Lower lobe of right lung (tissue), 2 donors: ENCODE measurements around the gene ZNF358. TPM values are rescaled to one million over a fixed set of nuclear protein-coding genes. Genes with fewer than 3 reads are reported as not detected.
"Not testable (repeated sequence)": the region's sequence is repeated elsewhere in the genome, so short reads cannot be mapped to it uniquely, and the experiment has no call there.

ENCODE experiments used
- ATAC-seq, 2 donors: fragments of 200-7000 bp; cut with Tn5 transposase; one replicate each; pipeline ENCODE4 v1.9.1; 2020 to 2022; ENCODE audit warnings: mild to moderate bottlenecking in 2 of 2, moderate library complexity in 2 of 2
- DNase-seq: peaks from one replicate; pipeline ENCODE4 v3.0.0-alpha.2; 2020
- H3K27ac ChIP-seq: fragments of 200-600 bp; one replicate; pipeline ENCODE4 v1.8.0; 2022
- H3K27me3 ChIP-seq: fragments of 200-600 bp; one replicate; pipeline ENCODE4 v1.8.0; 2022; ENCODE audit warnings: low read depth
- H3K36me3 ChIP-seq: fragments of 200-600 bp; one replicate; pipeline ENCODE4 v1.8.0; 2022; ENCODE audit warnings: mild to moderate bottlenecking
- H3K4me1 ChIP-seq: fragments of 200-600 bp; one replicate; pipeline ENCODE4 v1.8.0; 2022
- H3K4me3 ChIP-seq: fragments of 200-600 bp; one replicate; pipeline ENCODE4 v1.8.0; 2022; ENCODE audit warnings: mild to moderate bottlenecking
- H3K9me3 ChIP-seq: fragments of 200-600 bp; one replicate; pipeline ENCODE4 v1.8.0; 2022
- CTCF ChIP-seq: fragments of 200-600 bp; IDR thresholded peaks from one replicate; pipeline ENCODE4 v1.8.0; 2022; ENCODE audit warnings: antibody characterized with exemption, mild to moderate bottlenecking
- intact Hi-C: fragments of 100-400 bp; cut with DNase I; formaldehyde crosslinking; loops from one replicate; pipeline ENCODE4 v1.11.0; 2022
- total RNA-seq: library from RNA; stranded (reverse); fragmentation: NEBNext Ultra II Directional; extraction: Animal tissue kit (Norgen Biotek cat#: 25700); gene quantifications from one replicate; pipeline ENCODE4 v1.2.1, GENCODE V29; 2021
- donor health status: DM: no; HTN: yes; CAD: no; lungs with severe emphysema.

ZNF358 gene
- total RNA-seq, 1 donor from 2014 or later = 54.9 TPM

- Histone ChIP-seq H3K27me3 (no peaks in the 10 kb centered on the region), H3K4me3 (peak overlapping the region; percentile 98), H3K36me3 (peaks cover 51% of the 10 kb centered on the region), H3K9me3 (no peaks in the 10 kb centered on the region), H3K4me1 (peaks cover 14% of the 10 kb centered on the region), H3K27ac (peak overlapping the region; percentile 87)
- intact Hi-C loops = no loop called here
- no peak for TF ChIP-seq CTCF
- DNase-seq (peak; percentile 89), ATAC-seq (peak; percentile 86)
These were observed 18.1 kb downstream of the ZNF358 start for GRCh38 chr19:7533925-7534480.

GRCh38 chr19:7534531-7535046, 18.7 kb downstream of the ZNF358 start:
- Histone ChIP-seq H3K4me1 (peaks cover 14% of the 10 kb centered on the region), H3K4me3 (peak overlapping the region; percentile 98), H3K27ac (peak overlapping the region; percentile 87), H3K27me3 (no peaks in the 10 kb centered on the region), H3K9me3 (no peaks in the 10 kb centered on the region), H3K36me3 (peaks cover 51% of the 10 kb centered on the region)
- ATAC-seq (peak; percentile 52 to 63), DNase-seq (peak; percentile 61)
- intact Hi-C loops = no loop called here
- TF ChIP-seq CTCF = no peak

- DNase-seq (peak; percentile 98), ATAC-seq (peak; percentile 92 to 93)
- Histone ChIP-seq H3K27me3 (no peaks in the 10 kb centered on the region), H3K27ac (peak within 1 kb of the TSS; percentile 87), H3K9me3 (no peaks in the 10 kb centered on the region), H3K4me1 (peaks cover 14% of the 10 kb centered on the region), H3K4me3 (peak within 1 kb of the TSS; percentile 98), H3K36me3 (peaks cover 52% of the 10 kb centered on the region)
- intact Hi-C loops = no loop called here
- no peak for TF ChIP-seq CTCF
These were observed 19.4 kb downstream of the ZNF358 start, which contains the start of gene PNPLA6 for GRCh38 chr19:7535047-7535997. TSS of gene PNPLA6 (plus strand) at chr19:7535717. CDS start at chr19:7535789, 72 bp downstream.

GRCh38 chr19:7535998-7536695, 20.2 kb downstream of the ZNF358 start:
- intact Hi-C loops = no loop called here
- no peak for TF ChIP-seq CTCF
- ATAC-seq = no peak
- H3K27me3 ChIP-seq = no peaks in the 10 kb centered on the region
- H3K36me3 ChIP-seq = peaks cover 53% of the 10 kb centered on the region
- peaks cover 14% of the 10 kb centered on the region for H3K4me1 ChIP-seq
- H3K9me3 ChIP-seq = no peaks in the 10 kb centered on the region
- DNase-seq = peak; percentile 59
- H3K4me3 ChIP-seq = peak overlapping the region; percentile 98
- peak overlapping the region; percentile 87 for H3K27ac ChIP-seq

- peaks cover 73% of the 10 kb centered on the region for H3K36me3 ChIP-seq
- intact Hi-C loops = not testable (repeated sequence)
- peaks cover 14% of the 10 kb centered on the region for H3K4me1 ChIP-seq
These were observed 23.1 kb downstream of the ZNF358 start for GRCh38 chr19:7538990-7539389.

More at GRCh38 chr19:7538990-7539389, 23.1 kb downstream of the ZNF358 start:
- not testable (repeated sequence) for H3K27ac ChIP-seq, DNase-seq, H3K27me3 ChIP-seq, H3K9me3 ChIP-seq, ATAC-seq, H3K4me3 ChIP-seq
